ENCODE data around the gene MYOT.

The MYOT gene

GRCh38 chr5:137828664-137829063 is 39.0 kb upstream of the MYOT start:
- Histone ChIP-seq H3K9me3 (ENCODE audit: control insufficient read depth, insufficient read depth, low read length) (no peaks in the 10 kb centered on the region), H3K27ac (ENCODE audit: low read depth, low read length) (no peak overlapping the region), H3K4me1 (ENCODE audit: control insufficient read depth, low read length) (no peaks in the 10 kb centered on the region), H3K4me3 (ENCODE audit: low read length) (no peak overlapping the region), H3K27me3 (ENCODE audit: control insufficient read depth, low read length) (no peaks in the 10 kb centered on the region), H4K20me1 (ENCODE audit: control insufficient read depth, insufficient read depth, low read depth, low read length) (no peaks in the 10 kb centered on the region), H3K4me2 (ENCODE audit: low read length) (no peak overlapping the region), H3K36me3 (ENCODE audit: control insufficient read depth, low read length) (no peaks in the 10 kb centered on the region), H3F3A (ENCODE audit: control insufficient read depth, insufficient read depth) (no peaks in the 10 kb centered on the region), H3K79me2 (ENCODE audit: control insufficient read depth, low read length) (no peaks in the 10 kb centered on the region), H3K9me2 (replicated peaks; ENCODE audit: control insufficient read depth, low read length) (no peaks in the 10 kb centered on the region)
- TF ChIP-seq CTCF (IDR thresholded peaks at IDR 0.05; ENCODE audit: low read depth, low read length, poor library complexity, severe bottlenecking) (no peak), EZH2phosphoT487 (IDR thresholded peaks at IDR 0.05; ENCODE audit: borderline replicate concordance, low read length) (no peak)

- Histone ChIP-seq H3K4me2 (ENCODE audit: low read length) (no peak overlapping the region), H3K79me2 (ENCODE audit: control insufficient read depth, low read length) (no peaks in the 10 kb centered on the region), H3K27me3 (ENCODE audit: control insufficient read depth, low read length) (no peaks in the 10 kb centered on the region), H3K36me3 (ENCODE audit: control insufficient read depth, low read length) (no peaks in the 10 kb centered on the region), H4K20me1 (ENCODE audit: control insufficient read depth, insufficient read depth, low read depth, low read length) (no peaks in the 10 kb centered on the region), H3K4me1 (ENCODE audit: control insufficient read depth, low read length) (no peaks in the 10 kb centered on the region), H3K4me3 (ENCODE audit: low read length) (no peak overlapping the region), H3K9me2 (replicated peaks; ENCODE audit: control insufficient read depth, low read length) (no peaks in the 10 kb centered on the region), H3K27ac (ENCODE audit: low read depth, low read length) (no peak overlapping the region), H3F3A (ENCODE audit: control insufficient read depth, insufficient read depth) (no peaks in the 10 kb centered on the region), H3K9me3 (ENCODE audit: control insufficient read depth, insufficient read depth, low read length) (no peaks in the 10 kb centered on the region)
- no peak for TF ChIP-seq EZH2phosphoT487 (IDR thresholded peaks at IDR 0.05; ENCODE audit: borderline replicate concordance, low read length)
- no peak for TF ChIP-seq CTCF (IDR thresholded peaks at IDR 0.05; ENCODE audit: low read depth, low read length, poor library complexity, severe bottlenecking)
Observed at GRCh38 chr5:137831105-137831504, 36.6 kb upstream of the MYOT start.

- H4K20me1 ChIP-seq (ENCODE audit: control insufficient read depth, insufficient read depth, low read depth, low read length), result no peaks in the 10 kb centered on the region
Observed at GRCh38 chr5:137831526-137831925, 36.1 kb upstream of the MYOT start.

More at GRCh38 chr5:137831526-137831925, 36.1 kb upstream of the MYOT start:
- no peaks in the 10 kb centered on the region for H3K4me1 ChIP-seq (ENCODE audit: control insufficient read depth, low read length)
- TF ChIP-seq EZH2phosphoT487 (IDR thresholded peaks at IDR 0.05; ENCODE audit: borderline replicate concordance, low read length) (no peak), CTCF (IDR thresholded peaks at IDR 0.05; ENCODE audit: low read depth, low read length, poor library complexity, severe bottlenecking) (no peak)
- no peaks in the 10 kb centered on the region for H3K79me2 ChIP-seq (ENCODE audit: control insufficient read depth, low read length)
- no peak overlapping the region for H3K27ac ChIP-seq (ENCODE audit: low read depth, low read length)
- H3F3A ChIP-seq (ENCODE audit: control insufficient read depth, insufficient read depth), result no peaks in the 10 kb centered on the region
- no peaks in the 10 kb centered on the region for H3K27me3 ChIP-seq (ENCODE audit: control insufficient read depth, low read length)
- no peaks in the 10 kb centered on the region for H3K36me3 ChIP-seq (ENCODE audit: control insufficient read depth, low read length)
- no peak overlapping the region for H3K4me3 ChIP-seq (ENCODE audit: low read length)
- H3K9me2 ChIP-seq (replicated peaks; ENCODE audit: control insufficient read depth, low read length), result no peaks in the 10 kb centered on the region
- no peaks in the 10 kb centered on the region for H3K9me3 ChIP-seq (ENCODE audit: control insufficient read depth, insufficient read depth, low read length)
- H3K4me2 ChIP-seq (ENCODE audit: low read length), result no peak overlapping the region

All from DOHH2 (cell line).